IMR-90 (cell line): ENCODE data around the gene ZNF644. TPM values are rescaled to one million over a fixed set of nuclear protein-coding genes. Genes with fewer than 3 reads are reported as not detected.
A peak's percentile ranks its signal among the peaks of the same experiment; 100 is the strongest.

Experiments used
- ATAC-seq: fragments of 200-7000 bp; cut with Tn5 transposase; 2 replicates; pipeline ENCODE4 v1.9.1; 2020; ENCODE audit warnings: low read depth, mild to moderate bottlenecking, moderate library complexity
- BruUV-seq: library from RNA; stranded (reverse); fragments of 400-500 nt; replicated peaks from 2 replicates; lab custom pipeline; 2021; lab: Mats Ljungman, UMichigan
- CTCF ChIA-PET: fragments of 300-600 bp; formaldehyde crosslinking; extraction: SDS; loops from one replicate; lab custom pipeline; 2021; ENCODE audit warnings: antibody characterized with exemption; lab: Yijun Ruan, JAX
- POLR2A ChIA-PET: fragments of 300-600 bp; sonication (Branson Sonifier 250); formaldehyde crosslinking; loops from one replicate; lab custom pipeline; 2022; ENCODE audit warnings: antibody characterized with exemption; ENCODE audit not compliant: unreplicated experiment; lab: Charles Lee
- DNase-seq: peaks from one replicate; pipeline ENCODE4 v3.0.0; 2013
- H2AFZ ChIP-seq: replicated peaks from 2 replicates; pipeline ENCODE3; 2013; ENCODE audit warnings: low read length, mild to moderate bottlenecking; ENCODE audit not compliant: poor library complexity
- H2AK5ac ChIP-seq: 2 replicates; pipeline ENCODE4 v1.6.1; 2013; ENCODE audit warnings: low read depth, low read length, inconsistent platforms
- H2AK9ac ChIP-seq: replicated peaks from 2 replicates; pipeline ENCODE3; 2013; ENCODE audit warnings: mild to moderate bottlenecking, low read depth, low read length, moderate library complexity; ENCODE audit not compliant: poor library complexity
- H2BK120ac ChIP-seq: 2 replicates; pipeline ENCODE4 v1.6.1; 2013; ENCODE audit warnings: low read depth, low read length, inconsistent platforms
- H2BK15ac ChIP-seq: 3 replicates; pipeline ENCODE4 v1.6.1; 2013; ENCODE audit warnings: low read depth, low read length, inconsistent platforms
- H2BK20ac ChIP-seq: 2 replicates; pipeline ENCODE4 v1.6.1; 2013; ENCODE audit warnings: low read depth, mild to moderate bottlenecking, inconsistent platforms, low read length, moderate library complexity
- H2BK5ac ChIP-seq: 2 replicates; pipeline ENCODE4 v1.6.1; 2013; ENCODE audit warnings: mild to moderate bottlenecking, low read depth, low read length, inconsistent platforms; ENCODE audit not compliant: poor library complexity, severe bottlenecking
- H3K14ac ChIP-seq: replicated peaks from 2 replicates; pipeline ENCODE4 v1.6.1; 2013; ENCODE audit warnings: low read depth, low read length, inconsistent platforms
- H3K18ac ChIP-seq: 2 replicates; pipeline ENCODE4 v1.6.1; 2013; ENCODE audit warnings: low read depth, low read length, control low read depth
- H3K23ac ChIP-seq: 2 replicates; pipeline ENCODE4 v1.6.1; 2013; ENCODE audit warnings: low read depth, low read length, inconsistent platforms
- H3K27ac ChIP-seq: 2 replicates; pipeline ENCODE4 v1.5.1; 2013; ENCODE audit warnings: mild to moderate bottlenecking, control low read depth, low read length; ENCODE audit not compliant: insufficient read depth
- H3K27me3 ChIP-seq: 2 replicates; pipeline ENCODE4 v1.6.1; 2013; ENCODE audit warnings: low read length; ENCODE audit not compliant: control insufficient read depth, insufficient read depth
- H3K36me3 ChIP-seq: 2 replicates; pipeline ENCODE4 v1.6.1; 2013; ENCODE audit warnings: low read length, mixed read lengths; ENCODE audit not compliant: control insufficient read depth, insufficient read depth
- H3K4ac ChIP-seq: 2 replicates; pipeline ENCODE4 v1.6.1; 2013; ENCODE audit warnings: low read depth, low read length, inconsistent platforms
- H3K4me1 ChIP-seq: 2 replicates; pipeline ENCODE4 v1.6.1; 2013; ENCODE audit warnings: low read length, mixed read lengths; ENCODE audit not compliant: control insufficient read depth, insufficient read depth
- H3K4me2 ChIP-seq: 2 replicates; pipeline ENCODE4 v1.6.1; 2013; ENCODE audit warnings: low read depth, mild to moderate bottlenecking, control low read depth, low read length, moderate library complexity
- H3K4me3 ChIP-seq: 2 replicates; pipeline ENCODE4 v1.5.1; 2013; ENCODE audit warnings: low read depth, mild to moderate bottlenecking, control low read depth, low read length, moderate library complexity; ENCODE audit not compliant: insufficient read depth
- H3K56ac ChIP-seq: 2 replicates; pipeline ENCODE4 v1.6.1; 2013; ENCODE audit warnings: low read length, inconsistent platforms; ENCODE audit not compliant: insufficient read depth; ENCODE audit errors: extremely low read depth
- H3K79me1 ChIP-seq, 2 experiments: 2 replicates each; pipeline ENCODE4 v1.6.1; 2013; ENCODE audit warnings: low read length in 2 of 2, inconsistent platforms in 1 of 2, low read depth in 1 of 2
- H3K9ac ChIP-seq: 2 replicates; pipeline ENCODE4 v1.6.1; 2013; ENCODE audit warnings: low read depth, low read length, control low read depth
- H3K9me1 ChIP-seq: 2 replicates; pipeline ENCODE4 v1.6.1; 2013; ENCODE audit warnings: low read length, inconsistent platforms; ENCODE audit not compliant: insufficient read depth
- H3K9me3 ChIP-seq: 2 replicates; pipeline ENCODE4 v1.6.1; 2013; ENCODE audit warnings: low read length; ENCODE audit not compliant: control insufficient read depth, insufficient read depth
- H4K20me1 ChIP-seq: 2 replicates; pipeline ENCODE4 v1.6.1; 2013; ENCODE audit warnings: low read length, inconsistent platforms; ENCODE audit not compliant: insufficient read depth
- H4K5ac ChIP-seq: 2 replicates; pipeline ENCODE4 v1.6.1; 2013; ENCODE audit warnings: mild to moderate bottlenecking, low read depth, low read length, control low read depth
- H4K8ac ChIP-seq, 2 experiments: 2 replicates each; pipeline ENCODE4 v1.6.1; 2013; ENCODE audit warnings: low read depth in 2 of 2, low read length in 2 of 2, control low read depth in 1 of 2, inconsistent platforms in 1 of 2
- H4K91ac ChIP-seq: 2 replicates; pipeline ENCODE4 v1.6.1; 2013; ENCODE audit warnings: low read depth, low read length, inconsistent platforms; ENCODE audit not compliant: insufficient read depth
- CEBPB ChIP-seq: IDR thresholded peaks from 2 replicates; pipeline ENCODE4 v1.6.1; 2012; ENCODE audit warnings: low read depth, low read length, improper control_type of control experiment
- ELK1 ChIP-seq: fragments of 150-350 bp; IDR thresholded peaks from 2 replicates; pipeline ENCODE4 v1.6.1; 2016; ENCODE audit warnings: low read depth, mild to moderate bottlenecking, low read length, moderate library complexity, borderline replicate concordance
- POLR2A ChIP-seq: IDR thresholded peaks from 2 replicates; pipeline ENCODE4 v1.6.1; 2012; ENCODE audit warnings: mild to moderate bottlenecking, low read depth, low read length
- WGBS, 2 experiments: methylation state at CpG; one replicate each; pipeline versions ENCODE4 v1.1.5 to v1.1.7; 2013; ENCODE audit warnings: missing lambda C conversion rate in 2 of 2; ENCODE audit not compliant: insufficient read length in 1 of 2; ENCODE audit errors: extremely low coverage in 2 of 2; 5-methylcytosine and 5-hydroxymethylcytosine counted together
- dilution Hi-C: fragments of 300-500 bp; cut with HindIII; formaldehyde crosslinking; loops from one replicate; pipeline ENCODE4 v1.14.3; 2018; ENCODE audit warnings: low sequenced_read_pairs; ENCODE audit not compliant: unreplicated experiment
- in situ Hi-C: fragments of 300-500 bp; cut with MboI; formaldehyde crosslinking; loops from 3 replicates; pipeline ENCODE4 v1.14.3; 2019; ENCODE audit warnings: low sequenced_read_pairs, inconsistent platforms, mixed read lengths
- intact Hi-C: fragments of 100-400 bp; cut with micrococcal nuclease; formaldehyde crosslinking; loops from 2 replicates; pipeline ENCODE4 v1.10.0; 2022
- polyA plus RNA-seq, 3 experiments: library from polyadenylated mRNA; depleted of rRNA; stranded (reverse); fragments of >200 nt; gene quantifications; 2 replicates each; pipeline ENCODE4 v1.2.3, GENCODE V29; 2012; ENCODE audit warnings: low replicate concordance in 1 of 3
- total RNA-seq: library from RNA; depleted of rRNA; stranded (reverse); fragments of >200 nt; gene quantifications from 2 replicates; pipeline ENCODE4 v1.2.3, GENCODE V29; 2012

The ZNF644 gene
- total and polyA plus RNA-seq, 2 of the 4 experiments (the other 2 are of a cell fraction) = 9.0 to 45.3 TPM

- Histone ChIP-seq H3K56ac (no peak overlapping the region), H3K9me3 (no peaks in the 10 kb centered on the region), H2BK20ac (no peak overlapping the region), H3K4me3 (no peak overlapping the region), H3K23ac (no peak overlapping the region), H4K91ac (no peak overlapping the region), H3K14ac (no peak overlapping the region), H3K4me2 (no peak overlapping the region), H3K27ac (no peak overlapping the region), H3K4me1 (0 out of 2 replicates have a peak, but pooled peaks cover 2% of the 10 kb centered on the region), H4K8ac (no peak overlapping the region), H2BK120ac (no peak overlapping the region), H4K5ac (no peak overlapping the region), H3K27me3 (no peaks in the 10 kb centered on the region), H3K79me1 (peaks cover 35 to 49% of the 10 kb centered on the region in 2 experiments), H2AFZ (no peak overlapping the region), H2AK5ac (no peak overlapping the region), H2BK15ac (no peak overlapping the region), H3K36me3 (no peaks in the 10 kb centered on the region), H3K9ac (no peak overlapping the region), H2AK9ac (no peak overlapping the region), H3K4ac (no peak overlapping the region), H2BK5ac (no peak overlapping the region), H3K9me1 (no peaks in the 10 kb centered on the region; the same call in none of the 2 replicates), H3K18ac (no peak overlapping the region), H4K20me1 (peaks cover 29% of the 10 kb centered on the region; the same call in 1 of the 2 replicates)
- intact Hi-C loops (no loop called here), dilution Hi-C loops (no loop called here), in situ Hi-C loops (loop anchor here (25.0 kb wide), 1 partner anchor 383 kb away; no protein-coding TSS in a partner anchor)
- no CpG with 5 or more reads among the region's 1 CpG for WGBS, 2 experiments
- TF ChIP-seq CEBPB = peak; percentile 65
- TF ChIP-seq ELK1 = no peak
- no peak for TF ChIP-seq POLR2A
- no TSS peak for BruUV-seq
- no peak for DNase-seq
- POLR2A ChIA-PET = no interaction called here
- no peak for ATAC-seq
- CTCF ChIA-PET = interaction anchor here (1.2 kb wide), 1 partner anchor 10 kb away, joined by 3 read pairs; no protein-coding TSS in a partner anchor
Observed at GRCh38 chr1:90970208-90970607, 51.6 kb downstream of the ZNF644 start.
